LNCaP clone FGC (cell line): Measurements from ENCODE around the gene ACACA.

Source experiments
- DNase-seq: peaks from one replicate; pipeline ENCODE4 v3.0.0-alpha.2; 2011; ENCODE audit warnings: low read depth
- H3K4me3 ChIP-seq: 2 replicates; pipeline ENCODE4 v1.5.1; 2011; ENCODE audit warnings: mild to moderate bottlenecking, low read depth, low read length, control low read depth
- CTCF ChIP-seq: IDR thresholded peaks from 2 replicates; pipeline ENCODE4 v1.5.1; 2012; ENCODE audit warnings: mild to moderate bottlenecking; ENCODE audit not compliant: control insufficient read depth, insufficient read depth; ENCODE audit errors: extremely low read depth

The ACACA gene

GRCh38 chr17:37133136-37133535 lies 273.5 kb downstream of the ACACA start:
- TF ChIP-seq CTCF: no peak
- H3K4me3 ChIP-seq: no peak overlapping the region
- DNase-seq: no peak

GRCh38 chr17:37131669-37132611 lies 274.7 kb downstream of the ACACA start:
- no peak overlapping the region for H3K4me3 ChIP-seq
- no peak for TF ChIP-seq CTCF
- DNase-seq: no peak

GRCh38 chr17:37130984-37131446 lies 275.6 kb downstream of the ACACA start:
- H3K4me3 ChIP-seq: no peak overlapping the region
- no peak for DNase-seq
- TF ChIP-seq CTCF: no peak

- no peak for DNase-seq
- H3K4me3 ChIP-seq: no peak overlapping the region
- TF ChIP-seq CTCF: no peak
These were observed 281.8 kb downstream of the ACACA start for GRCh38 chr17:37124821-37125173.

GRCh38 chr17:37123941-37124820 lies 282.5 kb downstream of the ACACA start:
- H3K4me3 ChIP-seq: no peak overlapping the region
- TF ChIP-seq CTCF: no peak
- DNase-seq: no peak

- DNase-seq: no peak
- no peak for TF ChIP-seq CTCF
- H3K4me3 ChIP-seq: no peak overlapping the region
These were observed 283.2 kb downstream of the ACACA start for GRCh38 chr17:37123386-37123785.
